HL-60/S4 treated with phorbol 12-myristate 13-acetate at 8.2 ng/mL for 4 days and 3 days (cell line): Measurements from ENCODE around the gene GID8.

ENCODE experiments used
- in situ Hi-C: fragments of 300-500 bp; cut with MboI; formaldehyde crosslinking; loops from 2 replicates; pipeline ENCODE4 v1.15.0; 2022; ENCODE audit warnings: low sequenced_read_pairs

Gene GID8

GRCh38 chr20:62938105-62938888, at the start of gene GID8:
TSS of gene GID8 (plus strand) at chr20:62938147. CDS start at chr20:62941503, 3,356 bp downstream.
- in situ Hi-C loops, result no loop called here

- in situ Hi-C loops, result no loop called here
Measured at GRCh38 chr20:62888406-62888805, 49.5 kb upstream of the GID8 start.

- in situ Hi-C loops, result no loop called here
Measured at GRCh38 chr20:62888910-62889309, 49.0 kb upstream of the GID8 start.

DNA sequence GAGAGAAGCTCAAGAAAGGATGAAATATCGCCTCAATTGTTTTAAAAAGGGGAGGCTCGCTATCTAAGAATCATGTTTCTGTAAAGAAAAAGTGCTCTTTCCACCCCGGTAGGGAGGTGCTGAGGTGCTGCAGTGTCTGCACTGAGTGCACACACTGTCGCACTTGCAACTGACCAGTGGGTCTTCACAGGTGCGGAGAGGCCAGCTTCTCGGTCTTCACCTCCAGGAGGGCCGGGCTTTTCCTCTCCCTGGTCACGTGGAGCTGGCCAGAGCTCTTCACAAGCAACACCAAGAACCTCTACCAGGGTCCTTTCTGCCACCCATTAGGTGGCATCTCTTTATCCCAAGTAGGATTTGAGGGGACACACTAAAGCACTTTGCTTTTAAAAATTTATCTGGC, 48.5 kb upstream of the GID8 start:
- in situ Hi-C loops, result no loop called here

DNA sequence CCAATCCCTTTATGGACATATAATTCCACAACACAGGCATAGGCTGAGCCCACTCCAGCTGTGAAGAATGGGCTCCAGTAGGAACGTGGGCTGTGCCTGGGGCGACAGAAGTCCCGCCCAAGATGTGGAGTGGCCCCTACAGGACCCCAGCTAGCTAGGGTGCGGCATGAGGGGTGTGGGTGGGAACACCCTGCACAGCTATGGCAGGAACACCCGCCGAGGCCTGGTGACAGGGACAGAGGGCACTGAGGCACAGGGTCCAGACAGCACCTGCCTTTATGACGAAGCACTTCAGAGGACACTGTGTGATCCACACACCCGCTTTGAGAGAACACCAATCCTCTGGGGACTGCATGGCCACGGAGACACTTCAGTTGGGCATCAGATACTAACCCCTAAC, 48.1 kb upstream of the GID8 start:
- in situ Hi-C loops, result no loop called here

- in situ Hi-C loops, result no loop called here
Measured at GRCh38 chr20:62890444-62890843, 47.5 kb upstream of the GID8 start.

DNA sequence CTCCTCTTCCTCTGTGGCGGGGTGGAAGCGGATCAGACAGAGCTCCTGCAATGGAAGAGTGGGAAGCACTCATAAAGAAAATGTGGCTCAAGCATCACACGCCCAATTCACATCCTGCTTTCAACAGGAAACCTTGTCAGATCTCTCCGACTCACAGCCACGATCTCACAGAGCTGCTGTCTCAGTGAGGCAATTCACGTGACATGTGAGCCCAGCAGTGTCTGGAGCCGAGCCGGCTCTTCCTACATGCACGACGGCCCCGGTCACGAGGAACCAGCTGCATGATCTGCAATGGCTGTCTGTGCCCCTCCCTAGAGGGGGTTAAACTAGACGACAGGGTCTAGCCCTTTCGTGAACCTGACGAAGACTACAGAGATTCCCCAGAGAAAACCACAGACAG, 46.8 kb upstream of the GID8 start:
- in situ Hi-C loops, result no loop called here

DNA sequence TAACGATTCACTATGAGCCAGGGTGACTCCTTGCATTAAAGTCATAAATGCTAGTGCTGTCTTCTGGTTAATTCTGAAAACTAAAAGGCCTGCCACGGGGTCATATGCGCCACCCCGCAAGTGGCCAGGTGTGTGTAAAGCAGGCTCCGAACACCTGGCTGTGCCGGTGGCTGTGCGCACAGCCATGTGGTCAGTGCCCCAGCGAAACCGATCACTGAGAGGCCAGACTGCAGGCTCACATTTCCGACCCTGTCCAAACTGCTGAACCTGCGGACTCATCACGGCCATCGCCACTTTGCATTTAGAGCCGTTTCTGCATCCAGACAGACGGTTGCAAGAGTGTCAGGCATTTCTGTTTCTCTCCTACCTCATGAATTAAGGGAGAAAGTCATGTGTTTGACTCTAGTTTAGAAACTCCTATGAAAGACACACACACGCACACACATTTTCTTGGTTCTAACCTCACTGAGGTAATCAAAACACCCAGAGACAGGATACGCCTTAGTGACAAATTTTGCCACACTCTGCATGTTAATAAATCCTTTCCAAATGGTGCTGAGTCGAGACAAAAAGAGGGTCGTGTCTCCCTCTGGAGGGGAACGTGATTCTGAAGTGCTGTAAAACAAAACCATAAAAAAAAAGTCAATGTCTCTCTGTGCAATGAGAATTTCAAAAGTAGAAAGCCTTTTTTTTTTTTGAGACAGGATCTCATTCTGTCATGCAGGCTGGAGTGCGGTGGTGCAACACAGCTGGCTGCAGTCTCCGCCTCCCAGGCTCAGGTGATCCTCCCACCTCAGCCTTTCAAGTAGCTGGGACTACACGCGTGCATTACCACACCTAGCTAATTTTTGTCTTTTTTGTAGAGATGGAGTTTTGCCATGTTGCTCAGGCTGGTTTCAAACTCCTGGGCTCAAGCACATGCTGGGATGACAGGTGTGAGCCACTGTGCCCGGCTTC, 45.3 kb upstream of the GID8 start:
- in situ Hi-C loops, result no loop called here

- in situ Hi-C loops, result no loop called here
Measured at GRCh38 chr20:62893700-62894099, 44.2 kb upstream of the GID8 start.

DNA sequence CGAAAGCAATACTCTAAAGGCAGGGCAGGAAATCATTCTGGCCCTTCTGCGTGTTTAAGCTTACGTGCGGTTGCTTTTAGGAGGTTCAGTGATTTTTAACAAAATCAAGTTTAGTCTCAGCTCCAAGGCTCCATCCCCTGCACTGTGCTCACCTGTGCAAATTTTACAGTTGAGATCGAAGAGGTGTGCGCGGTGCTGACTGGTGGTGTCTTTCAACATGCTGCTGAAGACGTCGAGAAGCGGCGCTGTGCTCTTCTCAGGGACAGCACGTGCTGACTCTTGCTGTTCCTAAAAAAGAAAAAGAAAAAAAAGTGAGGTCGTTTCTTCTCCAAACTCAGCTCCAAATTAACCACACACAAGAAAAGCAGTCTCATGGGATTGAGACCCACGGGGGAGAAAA, 43.7 kb upstream of the GID8 start:
- in situ Hi-C loops, result no loop called here

DNA sequence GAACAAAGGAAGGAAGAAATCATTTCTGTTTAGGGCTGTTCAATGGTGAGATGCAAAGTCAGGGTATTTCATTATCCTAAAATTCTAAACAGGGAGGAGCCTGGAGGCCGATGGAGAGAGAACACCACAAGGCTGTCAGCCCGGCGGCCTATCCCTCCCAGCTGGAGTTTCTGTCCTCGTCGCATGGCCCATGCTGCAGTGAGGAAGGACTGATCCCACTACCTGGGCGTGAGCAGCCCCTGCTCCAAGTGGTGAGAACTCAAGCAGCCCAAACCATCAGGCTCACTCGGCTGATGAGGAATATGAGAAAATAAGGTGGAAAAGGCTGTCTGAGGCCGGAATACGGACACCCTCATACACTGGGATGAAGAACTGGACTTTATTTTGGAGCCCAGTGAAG, 42.4 kb upstream of the GID8 start:
- in situ Hi-C loops, result no loop called here

DNA sequence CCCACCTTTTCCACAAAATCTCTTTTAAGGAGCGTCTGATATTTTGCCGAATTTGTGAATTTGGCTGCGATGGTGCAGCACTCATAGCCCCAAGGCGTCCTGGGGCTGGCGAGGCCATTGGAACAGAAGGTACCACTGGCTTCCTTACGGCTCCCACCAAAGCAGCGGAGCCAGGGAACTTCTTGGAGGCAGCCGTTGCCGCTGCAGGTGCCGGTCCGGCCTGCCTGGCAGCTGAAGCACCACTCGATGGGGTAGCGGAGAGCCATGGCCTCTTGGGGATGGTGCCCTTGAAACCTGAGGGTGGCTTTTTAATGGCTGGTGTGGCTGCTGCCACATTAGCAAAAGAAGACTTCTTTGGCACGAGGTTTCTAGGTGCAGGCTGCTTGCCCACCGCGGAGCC, 41.4 kb upstream of the GID8 start:
- in situ Hi-C loops, result no loop called here

DNA sequence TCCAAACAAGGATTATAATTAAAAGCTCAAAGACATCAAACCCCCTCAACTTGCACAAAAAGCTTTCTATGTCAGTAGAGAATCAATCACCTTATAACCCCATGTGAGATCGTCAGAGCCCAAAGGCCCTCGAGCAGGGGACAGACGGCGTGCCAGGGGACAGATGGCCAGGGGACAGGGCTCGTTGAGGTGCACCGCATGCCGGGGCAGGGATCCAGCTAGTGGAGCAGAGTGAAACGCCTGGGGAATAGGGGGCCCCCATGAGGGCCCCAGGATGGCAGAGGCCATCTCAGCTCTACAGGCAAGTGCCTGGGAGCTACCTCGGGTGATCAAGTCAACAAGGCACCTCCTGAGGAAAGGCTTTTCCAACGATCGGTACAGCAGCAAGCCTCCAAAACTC, 40.3 kb upstream of the GID8 start:
- in situ Hi-C loops, result no loop called here

DNA sequence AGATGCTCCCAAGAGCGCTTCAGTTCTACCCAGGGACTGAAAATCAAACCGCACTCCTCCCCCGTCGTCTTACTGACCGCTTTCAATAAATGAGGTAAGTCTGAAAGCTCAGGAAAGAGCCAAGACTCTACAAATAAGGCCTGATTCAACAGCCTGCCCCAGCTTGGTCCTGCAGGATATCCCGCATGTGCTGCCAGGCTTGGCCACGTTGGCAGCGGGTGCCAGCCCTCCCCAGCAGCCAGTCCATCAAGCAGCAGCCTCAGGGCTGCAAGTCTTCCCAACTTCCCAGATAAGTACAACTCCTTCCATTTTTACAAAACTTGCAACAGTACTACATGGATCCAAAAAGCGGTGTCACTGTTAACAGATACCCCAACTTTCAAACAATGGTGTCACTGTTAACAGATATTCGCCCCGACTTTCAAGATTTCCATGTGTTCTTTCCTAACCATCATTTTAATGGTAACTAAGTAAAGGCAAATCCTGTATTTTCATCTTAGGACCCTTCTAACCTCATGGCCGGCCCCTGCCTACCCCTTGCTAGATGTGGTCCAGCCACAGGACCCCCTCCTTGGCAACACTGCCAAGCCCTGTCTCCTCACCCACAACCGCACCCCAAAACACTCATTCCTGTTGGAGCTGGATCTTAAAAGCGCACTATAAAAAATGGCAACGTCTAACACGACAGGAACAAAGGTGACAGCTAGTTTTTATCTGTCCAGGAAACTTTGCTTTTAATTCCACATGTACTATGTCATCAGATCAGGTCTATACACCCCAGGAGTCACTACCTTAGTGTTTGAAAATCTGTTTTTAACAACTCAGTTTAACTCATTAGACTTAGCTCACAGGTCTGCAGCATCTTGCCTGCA, 39.6 kb upstream of the GID8 start:
- in situ Hi-C loops, result no loop called here

DNA sequence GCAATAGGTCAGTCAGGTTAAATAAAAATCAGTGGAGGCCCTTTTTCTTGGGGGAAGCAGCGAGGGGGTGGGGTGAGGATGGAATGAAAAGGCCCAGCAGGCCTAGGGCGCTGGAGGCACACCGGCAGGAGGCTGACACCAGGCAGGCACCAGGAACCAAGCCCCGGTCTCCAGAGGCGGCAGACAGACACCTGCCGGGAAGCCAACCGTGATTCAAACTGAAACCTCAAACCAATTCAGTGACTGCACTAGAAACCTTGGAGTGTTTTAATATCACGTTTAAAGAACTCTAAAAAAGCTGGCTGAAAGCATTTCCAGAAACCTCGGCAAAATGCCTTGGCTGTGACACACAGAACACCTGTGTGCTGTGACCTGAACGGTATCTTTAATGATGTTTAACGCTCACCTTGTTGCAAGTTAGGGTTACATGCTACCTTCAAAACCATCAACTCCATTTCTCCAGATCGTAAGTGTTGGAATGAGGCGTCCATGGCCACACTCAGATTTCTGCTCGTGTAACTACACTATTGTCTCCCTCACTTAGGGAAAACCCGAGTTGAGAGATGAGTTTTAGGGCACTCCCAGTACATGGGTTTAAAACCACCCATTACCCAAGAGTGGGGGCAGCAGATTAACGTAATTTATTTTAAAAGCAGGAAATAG, 38.8 kb upstream of the GID8 start:
- in situ Hi-C loops, result no loop called here

GRCh38 chr20:62899633-62900051, 38.3 kb upstream of the GID8 start:
- in situ Hi-C loops, result no loop called here

DNA sequence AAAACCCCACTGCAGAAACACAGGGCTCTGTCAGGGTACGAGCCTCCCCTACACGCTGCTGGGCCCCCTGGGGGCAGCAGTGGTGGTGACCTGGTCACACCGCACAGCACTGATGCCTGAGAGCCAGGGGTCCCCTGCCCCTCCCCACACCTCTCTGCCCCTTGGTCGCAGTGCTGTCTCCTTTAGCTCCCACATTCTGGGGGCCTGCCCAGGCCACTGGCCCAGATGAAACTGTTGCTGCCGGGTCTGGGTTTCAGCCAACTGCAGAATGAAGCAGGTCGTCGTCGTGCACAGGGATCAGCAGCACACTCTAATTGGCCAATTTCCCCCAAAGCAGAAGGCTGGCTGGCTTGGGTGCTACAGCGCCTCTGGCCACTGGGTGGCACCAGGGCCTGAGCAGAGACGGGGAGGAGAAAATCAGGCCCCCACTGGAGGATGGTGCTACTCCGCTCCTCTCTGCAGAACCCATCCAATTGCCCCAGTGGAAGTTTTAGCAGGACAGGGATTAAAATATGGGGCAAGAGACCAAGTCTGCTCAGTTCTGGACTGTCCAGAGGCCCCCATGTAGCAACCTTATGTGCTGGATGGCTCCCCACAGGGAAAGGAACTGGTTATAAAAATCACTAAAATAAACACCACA, 37.8 kb upstream of the GID8 start:
- in situ Hi-C loops, result no loop called here

DNA sequence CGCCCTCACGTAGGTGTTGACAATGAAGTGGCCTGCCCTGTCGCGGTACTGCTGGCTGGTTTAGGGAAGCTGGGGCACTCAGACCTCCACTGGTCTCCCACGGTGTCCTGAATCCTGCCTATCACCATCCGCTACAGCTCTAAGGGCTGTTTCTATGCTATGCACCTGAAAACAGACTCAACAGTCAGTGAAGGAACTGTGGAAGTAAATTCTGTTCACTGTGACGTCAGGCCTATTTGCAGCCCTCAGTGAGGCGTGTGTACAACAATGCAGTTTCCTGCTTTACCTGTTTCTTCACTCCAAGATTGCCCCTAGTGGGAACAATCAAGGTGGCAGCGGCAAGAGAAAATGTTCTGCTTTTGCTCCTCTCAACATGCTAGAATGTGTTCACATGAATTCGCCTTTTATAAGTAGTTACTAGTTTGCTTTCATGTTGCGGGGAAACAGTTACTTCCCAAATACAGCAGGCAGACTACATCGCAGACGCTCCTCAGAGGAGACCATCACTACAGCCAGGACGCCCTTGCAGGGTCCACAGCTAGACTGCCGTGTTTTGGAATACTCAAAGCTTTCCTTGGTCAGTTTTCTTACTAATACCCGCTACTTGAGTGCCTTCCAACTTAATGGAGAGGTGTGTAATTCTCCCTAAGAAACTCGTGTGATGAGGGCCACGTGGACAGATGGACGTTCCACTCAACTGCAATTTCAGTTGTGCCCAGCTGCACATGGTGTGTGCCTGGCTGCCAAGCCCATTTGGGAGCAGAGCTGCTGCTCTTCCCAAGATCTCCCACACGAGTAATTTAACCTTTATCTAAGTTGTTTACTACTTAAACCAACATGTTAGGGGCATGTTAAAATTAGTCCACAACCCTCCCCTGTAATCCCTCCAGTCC, 37.0 kb upstream of the GID8 start:
- in situ Hi-C loops, result no loop called here

DNA sequence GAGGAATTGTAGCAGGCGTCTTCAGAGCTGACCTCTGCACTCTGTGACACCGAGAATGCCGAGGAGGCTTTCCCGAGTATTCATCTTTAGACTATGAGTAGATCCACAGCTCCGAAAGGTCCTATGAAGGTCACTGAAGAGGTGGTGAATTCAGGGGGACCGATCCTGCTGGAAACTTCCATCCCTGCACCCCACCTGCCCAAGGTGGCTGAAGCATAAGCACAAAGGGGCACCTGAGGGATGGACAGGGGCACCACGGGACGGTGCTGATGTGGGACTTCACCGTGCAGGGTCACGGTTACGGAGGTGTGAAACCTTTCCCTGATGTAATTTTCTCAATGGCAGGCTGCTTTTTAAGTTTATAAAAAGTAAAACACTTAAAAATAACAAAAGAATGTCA, 36.1 kb upstream of the GID8 start:
- in situ Hi-C loops, result no loop called here
